BLaER1 treated with 17β-estradiol and CSF1 and Interleukin-3, amounts not matched to agents 10 nM and 100 nM (cell line): Measurements from ENCODE around the gene CNBP.
"Not testable (repeated sequence)": the region's sequence is repeated elsewhere in the genome, so short reads cannot be mapped to it uniquely, and the experiment has no call there.

Experiments used
- H3K27ac ChIP-seq, 11 experiments: shearing (Covaris generic); formaldehyde crosslinking; 2 replicates each; pipeline ENCODE4 v1.8.1; 2022
- H3K27me3 ChIP-seq, 11 experiments: shearing (Covaris generic); formaldehyde crosslinking; 2 replicates each; pipeline ENCODE4 v1.8.1; 2022
- H3K36me3 ChIP-seq, 11 experiments: shearing (Covaris generic); formaldehyde crosslinking; 2 replicates each; pipeline ENCODE4 v1.8.1; 2022
- H3K4me1 ChIP-seq, 10 experiments: shearing (Covaris generic); formaldehyde crosslinking; 2 replicates each; pipeline ENCODE4 v1.8.1; 2022
- H3K4me2 ChIP-seq, 11 experiments: shearing (Covaris generic); formaldehyde crosslinking; 2 replicates each; pipeline ENCODE4 v1.8.1; 2022
- H3K4me3 ChIP-seq, 10 experiments: shearing (Covaris generic); formaldehyde crosslinking; 2 replicates each; pipeline ENCODE4 v1.8.1; 2022
- H3K9ac ChIP-seq, 11 experiments: shearing (Covaris generic); formaldehyde crosslinking; 2 replicates each; pipeline ENCODE4 v1.8.1; 2022
- H3K9me3 ChIP-seq, 11 experiments: shearing (Covaris generic); formaldehyde crosslinking; replicated peaks in 1 of 11; 2 replicates each; pipeline ENCODE4 v1.8.1; 2022
- H4K20me1 ChIP-seq, 11 experiments: shearing (Covaris generic); formaldehyde crosslinking; 2 replicates each; pipeline ENCODE4 v1.8.1; 2022
- Cebpa-rat ChIP-seq, 11 experiments: shearing (Covaris generic); IDR thresholded peaks; 2 replicates each; pipeline ENCODE4 v1.8.1; 2022

Gene CNBP

DNA sequence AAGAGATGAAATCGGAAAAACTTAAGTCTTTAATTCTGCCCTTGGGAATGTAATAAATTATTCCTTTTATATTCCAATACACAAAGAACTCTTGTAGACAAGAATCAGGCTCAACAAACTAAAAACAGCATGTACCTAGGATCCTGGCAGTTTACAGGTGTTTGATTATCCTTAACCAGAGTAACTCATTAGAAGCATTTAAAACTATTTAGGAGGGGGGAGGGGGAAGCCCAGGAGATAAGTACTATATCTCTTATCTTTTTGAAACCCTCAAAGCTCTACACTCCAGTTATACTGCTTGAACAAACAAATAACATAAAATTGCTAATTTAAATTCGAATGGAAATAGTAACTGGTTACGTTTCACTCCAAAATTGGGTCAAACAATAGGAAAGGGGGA is 1.9 kb downstream of the CNBP start:
- Histone ChIP-seq H3K9ac (peak overlapping the region; percentile 99 to 100 (median 100)), H3K9me3 (no peaks in the 10 kb centered on the region), H3K4me1 (peaks cover 50 to 70% (median 60%) of the 10 kb centered on the region in 10 experiments), H3K27ac (peak overlapping the region; percentile 97 to 100 (median 100)), H3K4me3 (peak overlapping the region; percentile 89 to 100 (median 98)), H3K4me2 (peak overlapping the region; percentile 72 to 96 (median 88)), H4K20me1 (peaks cover 56 to 67% (median 60%) of the 10 kb centered on the region in 11 experiments), H3K36me3 (peaks cover 42 to 57% (median 45%) of the 10 kb centered on the region in 11 experiments), H3K27me3 (no peaks in the 10 kb centered on the region)
- TF ChIP-seq Cebpa-rat (IDR thresholded peaks at IDR 0.05) = no peak

DNA sequence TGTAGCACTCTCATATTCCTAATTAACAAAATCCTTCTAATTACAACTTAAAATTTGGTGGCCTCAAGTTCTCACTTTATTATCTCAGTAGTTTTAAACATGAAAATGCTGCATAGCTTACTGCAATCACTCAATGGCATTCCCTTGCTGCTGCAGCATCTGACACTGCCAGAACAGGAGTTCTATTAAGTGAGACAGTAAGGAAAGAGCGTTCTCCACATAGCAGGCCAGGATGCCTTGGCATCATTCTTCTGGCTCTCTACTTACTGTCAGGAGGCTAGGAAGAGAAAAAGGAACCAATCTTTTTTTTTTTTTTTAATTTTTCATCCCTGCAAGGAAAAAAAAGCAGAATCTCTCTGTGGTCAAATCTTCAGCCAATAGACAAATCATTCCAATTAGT is 3.2 kb downstream of the CNBP start:
- H3K36me3 ChIP-seq = peaks cover 55 to 71% (median 59%) of the 10 kb centered on the region in 11 experiments
- peak overlapping the region in 9 of 10 experiments; percentile 89 to 100 (median 99); a peak in 14 of 20 replicates for H3K4me3 ChIP-seq
- no peaks in the 10 kb centered on the region for H3K27me3 ChIP-seq
- H3K9ac ChIP-seq = peak overlapping the region; percentile 99 to 100 (median 100); a peak in 20 of 22 replicates
- H4K20me1 ChIP-seq = peaks cover 70 to 80% (median 74%) of the 10 kb centered on the region in 11 experiments
- no peak for TF ChIP-seq Cebpa-rat (IDR thresholded peaks at IDR 0.05)
- peak overlapping the region in 4 of 11 experiments; percentile 97 to 100 (median 99); a peak in 2 of 22 replicates for H3K27ac ChIP-seq
- peaks cover 51 to 70% (median 61%) of the 10 kb centered on the region in 10 experiments for H3K4me1 ChIP-seq
- peak overlapping the region; percentile 72 to 96 (median 88) for H3K4me2 ChIP-seq
- H3K9me3 ChIP-seq = no peaks in the 10 kb centered on the region

DNA sequence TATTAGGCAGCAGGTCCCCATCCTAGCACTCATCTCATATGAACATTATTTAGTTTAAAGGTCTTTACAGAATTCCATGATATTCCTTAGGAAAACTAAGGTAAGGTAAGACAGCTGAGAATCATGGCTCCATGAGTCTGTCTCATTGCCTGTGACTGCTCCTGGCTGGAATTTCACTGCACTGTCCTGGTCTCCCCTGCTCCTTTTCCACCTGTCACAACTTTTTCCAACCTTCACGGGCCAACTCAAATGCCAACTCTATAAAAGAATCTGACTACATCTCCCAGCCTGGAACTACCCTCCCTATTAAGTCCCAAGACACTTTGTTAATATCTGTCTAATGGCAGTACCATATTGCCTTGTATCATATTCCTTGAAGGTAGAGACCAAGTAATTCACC is 7.6 kb downstream of the CNBP start:
- Histone ChIP-seq H3K9me3 (no peaks in the 10 kb centered on the region), H3K4me3 (no peak overlapping the region; a peak in 1 of 20 replicates), H3K9ac (peak overlapping the region in 1 of 11 experiments; percentile 99; a peak in 2 of 22 replicates), H3K27ac (no peak overlapping the region), H4K20me1 (peaks cover 100% of the 10 kb centered on the region in 11 experiments), H3K4me1 (peaks cover 30 to 84% (median 53%) of the 10 kb centered on the region in 10 experiments), H3K4me2 (peak overlapping the region in 6 of 11 experiments; percentile 3 to 95 (median 24); a peak in 8 of 22 replicates), H3K27me3 (no peaks in the 10 kb centered on the region), H3K36me3 (peaks cover 89 to 100% (median 95%) of the 10 kb centered on the region in 11 experiments)
- TF ChIP-seq Cebpa-rat (IDR thresholded peaks at IDR 0.05) = no peak

DNA sequence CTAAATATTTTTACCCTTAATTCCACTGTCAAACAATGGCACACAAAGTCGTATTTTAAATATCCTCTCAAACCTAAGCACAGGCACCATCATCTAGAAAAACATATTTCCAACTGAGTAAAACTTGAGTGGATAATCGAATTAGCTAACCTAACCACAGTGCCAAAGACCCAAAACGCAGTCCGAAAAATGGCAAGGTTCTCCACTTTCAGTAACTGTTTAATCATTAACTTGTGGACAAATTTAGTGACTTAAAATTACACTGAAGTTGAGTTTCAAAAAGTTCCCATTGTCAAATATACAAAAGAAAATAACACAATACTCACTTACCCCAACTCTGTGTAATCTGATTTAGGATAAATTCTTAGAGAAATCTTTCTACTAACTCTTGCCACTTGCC is 10.0 kb downstream of the CNBP start:
- Histone ChIP-seq H3K27me3 (no peaks in the 10 kb centered on the region), H3K4me1 (peaks cover 9 to 61% (median 31%) of the 10 kb centered on the region in 10 experiments; a peak in 19 of 20 replicates), H3K4me3 (no peak overlapping the region), H3K9ac (peak overlapping the region in 2 of 11 experiments; percentile 41 to 70; a peak in 3 of 22 replicates), H3K27ac (no peak overlapping the region), H4K20me1 (peaks cover 99 to 100% (median 100%) of the 10 kb centered on the region in 11 experiments), H3K9me3 (no peaks in the 10 kb centered on the region), H3K4me2 (peak overlapping the region in 3 of 11 experiments; percentile 10 to 87 (median 49); a peak in 3 of 22 replicates), H3K36me3 (peaks cover 91 to 100% (median 97%) of the 10 kb centered on the region in 11 experiments)
- no peak for TF ChIP-seq Cebpa-rat (IDR thresholded peaks at IDR 0.05)

GRCh38 chr3:129173206-129173605 is 10.5 kb downstream of the CNBP start:
- H4K20me1 ChIP-seq = peaks cover 99 to 100% (median 100%) of the 10 kb centered on the region in 11 experiments
- H3K4me3 ChIP-seq = no peak overlapping the region
- TF ChIP-seq Cebpa-rat (IDR thresholded peaks at IDR 0.05) = no peak
- H3K27ac ChIP-seq = no peak overlapping the region
- peaks cover 91 to 100% (median 97%) of the 10 kb centered on the region in 11 experiments for H3K36me3 ChIP-seq
- H3K9me3 ChIP-seq = no peaks in the 10 kb centered on the region
- H3K4me2 ChIP-seq = peak overlapping the region in 2 of 11 experiments; percentile 49 to 87; a peak in 3 of 22 replicates
- no peaks in the 10 kb centered on the region for H3K27me3 ChIP-seq
- peak overlapping the region in 2 of 11 experiments; percentile 41 to 70; a peak in 2 of 22 replicates for H3K9ac ChIP-seq
- H3K4me1 ChIP-seq = peaks cover 6 to 56% (median 27%) of the 10 kb centered on the region in 10 experiments; a peak in 18 of 20 replicates

DNA sequence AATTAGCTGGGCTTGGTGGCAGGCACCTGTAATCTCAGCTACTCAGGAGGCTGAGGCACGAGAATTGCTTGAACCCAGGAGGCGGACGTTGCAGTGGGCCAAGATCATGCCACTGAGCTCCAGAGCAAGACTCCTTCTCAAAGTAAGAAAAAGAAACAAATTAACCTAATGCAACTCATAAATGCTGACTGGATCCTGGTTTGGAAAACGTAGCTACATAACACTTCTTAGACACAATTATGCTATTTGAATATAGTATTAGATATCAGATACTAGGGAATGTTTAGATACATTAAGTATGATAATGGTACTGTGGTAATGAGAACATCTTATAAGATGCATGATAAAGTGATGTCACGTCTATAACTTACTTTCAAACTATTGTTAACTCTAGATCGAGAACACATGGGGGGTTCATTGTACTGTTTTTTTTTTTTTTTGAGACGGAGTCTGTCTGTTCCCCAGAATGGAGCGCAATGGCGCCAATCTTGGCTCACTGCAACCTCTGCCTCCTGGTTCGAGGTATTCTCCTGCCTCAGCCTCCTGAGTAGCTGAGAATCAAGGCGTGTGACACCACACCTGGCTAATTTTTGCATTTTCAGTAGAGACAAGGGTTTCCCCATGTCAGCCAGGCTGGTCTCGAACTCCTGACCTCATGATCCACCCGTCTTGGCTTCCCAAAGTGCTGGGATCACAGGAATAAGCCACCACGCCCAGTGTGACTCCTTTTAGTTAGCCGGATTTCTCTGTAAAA is 16.9 kb downstream of the CNBP start:
- Histone ChIP-seq H4K20me1 (peaks cover 65 to 95% (median 81%) of the 10 kb centered on the region in 11 experiments), H3K9me3 (no peaks in the 10 kb centered on the region), H3K27ac (no peak overlapping the region), H3K4me2 (no peak overlapping the region), H3K4me3 (no peak overlapping the region), H3K9ac (0 out of 22 replicates have a peak overlapping the region, but pooled peaks of 1 of the 11 experiments have one; percentile 36), H3K27me3 (no peaks in the 10 kb centered on the region), H3K36me3 (peaks cover 72 to 83% (median 76%) of the 10 kb centered on the region in 11 experiments), H3K4me1 (peaks cover 16 to 37% (median 23%) of the 10 kb centered on the region in 10 experiments)
- no peak for TF ChIP-seq Cebpa-rat (IDR thresholded peaks at IDR 0.05)

- H4K20me1 ChIP-seq = peaks cover 53 to 83% (median 70%) of the 10 kb centered on the region in 11 experiments
- H3K27ac ChIP-seq, H3K9me3 ChIP-seq, H3K4me2 ChIP-seq, H3K4me3 ChIP-seq, H3K27me3 ChIP-seq: not testable (repeated sequence)
- H3K9ac ChIP-seq = peak overlapping the region in 1 of 11 experiments; percentile 36; a peak in 1 of 22 replicates
- H3K36me3 ChIP-seq = peaks cover 60 to 71% (median 64%) of the 10 kb centered on the region in 11 experiments
- H3K4me1 ChIP-seq = peaks cover 16 to 37% (median 23%) of the 10 kb centered on the region in 10 experiments
Observed at GRCh38 chr3:129165594-129165993, 18.1 kb downstream of the CNBP start.

DNA sequence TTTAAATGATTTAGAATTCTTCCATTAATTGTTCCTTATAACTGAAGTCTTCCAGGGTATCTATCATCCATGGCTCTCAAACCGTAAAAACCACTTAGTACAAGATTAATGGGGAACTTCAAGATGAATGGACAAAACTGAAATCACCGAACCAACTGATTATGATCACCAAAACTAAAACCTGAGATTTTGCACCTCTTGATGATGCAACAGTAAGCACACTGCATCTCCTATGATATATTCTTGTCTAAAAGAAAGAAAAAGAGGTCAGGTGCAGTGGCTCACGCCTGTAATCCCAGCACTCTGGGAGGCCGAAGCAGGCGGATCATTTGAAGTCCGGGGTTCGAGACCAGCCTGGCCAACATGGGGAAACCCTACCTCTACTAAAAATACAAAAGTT is 19.2 kb downstream of the CNBP start:
- no peak overlapping the region for H3K4me3 ChIP-seq
- H4K20me1 ChIP-seq = peaks cover 42 to 72% (median 59%) of the 10 kb centered on the region in 11 experiments
- H3K27me3 ChIP-seq = no peaks in the 10 kb centered on the region
- 0 out of 22 replicates have a peak overlapping the region, but pooled peaks of 1 of the 11 experiments have one; percentile 36 for H3K9ac ChIP-seq
- no peak overlapping the region; a peak in 1 of 22 replicates for H3K4me2 ChIP-seq
- no peak overlapping the region for H3K27ac ChIP-seq
- TF ChIP-seq Cebpa-rat (IDR thresholded peaks at IDR 0.05) = no peak; a peak in 1 of 22 replicates
- H3K9me3 ChIP-seq = no peaks in the 10 kb centered on the region
- H3K36me3 ChIP-seq = peaks cover 49 to 60% (median 53%) of the 10 kb centered on the region in 11 experiments
- peaks cover 21 to 40% (median 28%) of the 10 kb centered on the region in 10 experiments for H3K4me1 ChIP-seq
